NT2/D1 (cell line): ENCODE results near the gene XG.

ENCODE experiments used
- SUZ12 ChIP-seq: IDR thresholded peaks from 2 replicates; pipeline ENCODE4 v1.6.1; 2011; ENCODE audit not compliant: insufficient read length, insufficient read depth; ENCODE audit errors: extremely low read depth
- YY1 ChIP-seq: IDR thresholded peaks from 2 replicates; pipeline ENCODE4 v1.6.1; 2011; ENCODE audit not compliant: insufficient read length, insufficient read depth
- ZNF274 ChIP-seq: IDR thresholded peaks from 2 replicates; pipeline ENCODE4 v1.6.1; 2011; ENCODE audit warnings: mild to moderate bottlenecking, low read depth, low read length

DNA sequence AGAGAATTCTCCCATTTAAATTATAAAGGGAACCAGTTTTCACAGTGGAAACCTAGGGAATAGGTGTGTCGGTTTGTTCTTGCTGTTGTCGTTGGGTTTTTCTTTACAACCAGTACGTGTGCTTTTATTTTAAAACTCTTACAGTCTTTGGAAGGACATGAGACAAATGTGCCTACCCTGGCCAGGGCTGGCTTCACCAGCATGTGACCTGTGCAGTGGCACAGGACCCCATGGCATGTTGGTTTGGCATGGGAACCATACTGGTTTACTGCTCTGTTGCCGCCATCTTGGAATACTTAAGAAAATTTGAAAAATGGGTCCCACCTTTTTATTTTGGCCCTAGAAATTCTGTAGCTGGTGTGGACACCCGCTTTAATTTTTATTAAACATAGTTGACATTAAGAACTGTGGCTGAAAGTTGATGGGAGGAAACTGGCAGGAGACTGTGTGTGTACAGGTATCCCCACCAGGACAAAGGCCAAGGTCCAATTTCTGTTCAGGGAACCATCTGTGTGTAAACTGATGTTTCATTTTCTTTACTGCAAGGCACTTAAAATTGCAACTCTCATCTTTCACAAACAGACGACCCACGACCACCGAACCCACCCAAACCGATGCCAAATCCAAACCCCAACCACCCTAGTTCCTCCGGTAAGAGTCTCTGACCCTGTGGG lies 31.9 kb upstream of the XG start:
- TF ChIP-seq YY1 = no peak
- TF ChIP-seq SUZ12 = no peak
- no peak for TF ChIP-seq ZNF274
